HEK293 (cell line): ENCODE results near the gene ARHGAP11A.

Source experiments
- FEZF1 ChIP-seq: fragments of 450-650 bp; formaldehyde crosslinking; IDR thresholded peaks from 2 replicates; pipeline ENCODE4 v1.5.1; 2016; ENCODE audit warnings: missing biosample characterization, missing genetic modification characterization
- PATZ1 ChIP-seq: fragments of 450-650 bp; formaldehyde crosslinking; IDR thresholded peaks from 2 replicates; pipeline ENCODE4 v1.5.1; 2016; ENCODE audit warnings: missing biosample characterization, missing genetic modification characterization
- PRDM4 ChIP-seq: fragments of 450-650 bp; formaldehyde crosslinking; IDR thresholded peaks from 2 replicates; pipeline ENCODE4 v1.5.1; 2017; ENCODE audit warnings: missing biosample characterization, missing genetic modification characterization
- PRDM6 ChIP-seq: fragments of 450-650 bp; formaldehyde crosslinking; IDR thresholded peaks from 2 replicates; pipeline ENCODE4 v1.5.1; 2017; ENCODE audit warnings: missing biosample characterization, missing genetic modification characterization
- ZBTB17 ChIP-seq: fragments of 450-650 bp; formaldehyde crosslinking; IDR thresholded peaks from 2 replicates; pipeline ENCODE4 v1.5.1; 2016; ENCODE audit warnings: missing biosample characterization, missing genetic modification characterization
- ZBTB26 ChIP-seq: fragments of 450-650 bp; formaldehyde crosslinking; optimal IDR thresholded peaks from 2 replicates; pipeline ENCODE3; 2016; ENCODE audit warnings: missing biosample characterization, mild to moderate bottlenecking, missing genetic modification characterization
- ZBTB8A ChIP-seq: fragments of 450-650 bp; formaldehyde crosslinking; IDR thresholded peaks from 2 replicates; pipeline ENCODE4 v1.5.1; 2016; ENCODE audit warnings: missing biosample characterization, missing genetic modification characterization
- ZNF114 ChIP-seq: fragments of 450-650 bp; formaldehyde crosslinking; IDR thresholded peaks from 2 replicates; pipeline ENCODE4 v1.5.0; 2017; ENCODE audit warnings: missing biosample characterization, missing genetic modification characterization
- ZNF133 ChIP-seq: fragments of 450-650 bp; formaldehyde crosslinking; IDR thresholded peaks from 2 replicates; pipeline ENCODE4 v1.5.1; 2016; ENCODE audit warnings: missing biosample characterization, missing genetic modification characterization
- ZNF138 ChIP-seq: fragments of 450-650 bp; formaldehyde crosslinking; IDR thresholded peaks from 2 replicates; pipeline ENCODE4 v1.5.1; 2016; ENCODE audit warnings: missing biosample characterization, missing genetic modification characterization, borderline replicate concordance
- ZNF169 ChIP-seq: fragments of 450-650 bp; formaldehyde crosslinking; IDR thresholded peaks from 2 replicates; pipeline ENCODE4 v1.5.1; 2016; ENCODE audit warnings: missing biosample characterization, missing genetic modification characterization
- ZNF18 ChIP-seq: fragments of 450-650 bp; formaldehyde crosslinking; IDR thresholded peaks from 2 replicates; pipeline ENCODE4 v1.5.1; 2016; ENCODE audit warnings: missing biosample characterization, missing genetic modification characterization
- ZNF2 ChIP-seq: fragments of 450-650 bp; formaldehyde crosslinking; IDR thresholded peaks from 2 replicates; pipeline ENCODE4 v1.5.1; 2016; ENCODE audit warnings: missing biosample characterization, missing genetic modification characterization
- ZNF302 ChIP-seq: fragments of 450-650 bp; formaldehyde crosslinking; IDR thresholded peaks from 2 replicates; pipeline ENCODE4 v1.5.1; 2016; ENCODE audit warnings: missing biosample characterization, missing genetic modification characterization, low read depth
- ZNF335 ChIP-seq: fragments of 450-650 bp; formaldehyde crosslinking; conservative IDR thresholded peaks from 2 replicates; pipeline ENCODE4 v1.5.1; 2016; ENCODE audit warnings: missing biosample characterization, missing genetic modification characterization
- ZNF350 ChIP-seq: fragments of 450-650 bp; formaldehyde crosslinking; IDR thresholded peaks from 2 replicates; pipeline ENCODE4 v1.5.0; 2017; ENCODE audit warnings: missing biosample characterization, mild to moderate bottlenecking, missing genetic modification characterization
- ZNF366 ChIP-seq: fragments of 450-650 bp; formaldehyde crosslinking; conservative IDR thresholded peaks from 2 replicates; pipeline ENCODE4 v1.5.1; 2016; ENCODE audit warnings: missing biosample characterization, missing genetic modification characterization
- ZNF513 ChIP-seq: fragments of 450-650 bp; IDR thresholded peaks from 2 replicates; pipeline ENCODE4 v1.5.1; 2018; ENCODE audit warnings: missing biosample characterization, missing genetic modification characterization
- ZNF514 ChIP-seq: fragments of 450-650 bp; formaldehyde crosslinking; IDR thresholded peaks from 2 replicates; pipeline ENCODE4 v1.5.1; 2016; ENCODE audit warnings: missing biosample characterization, missing genetic modification characterization
- ZNF549 ChIP-seq: fragments of 450-650 bp; IDR thresholded peaks from 2 replicates; pipeline ENCODE4 v1.5.1; 2018; ENCODE audit warnings: missing biosample characterization, missing genetic modification characterization, mild to moderate bottlenecking, inconsistent platforms, moderate library complexity
- ZNF792 ChIP-seq: fragments of 450-650 bp; formaldehyde crosslinking; IDR thresholded peaks from 2 replicates; pipeline ENCODE4 v1.5.1; 2016; ENCODE audit warnings: missing biosample characterization, missing genetic modification characterization
- ZNF830 ChIP-seq: fragments of 450-650 bp; IDR thresholded peaks from 2 replicates; pipeline ENCODE4 v1.5.0; 2018; ENCODE audit warnings: missing biosample characterization, missing genetic modification characterization, low read depth, mild to moderate bottlenecking, moderate library complexity
- ZSCAN16 ChIP-seq: fragments of 450-650 bp; formaldehyde crosslinking; IDR thresholded peaks from 2 replicates; pipeline ENCODE4 v1.5.1; 2016; ENCODE audit warnings: missing biosample characterization, missing genetic modification characterization

ARHGAP11A gene

GRCh38 chr15:32677238-32677750, 62.0 kb downstream of the ARHGAP11A start (continued):
- TF ChIP-seq ZBTB17 (tag by site-specific recombination): peak; percentile 88
- peak; percentile 88 for TF ChIP-seq ZNF18 (tag by site-specific recombination)
- no peak for TF ChIP-seq ZNF2 (tag by site-specific recombination)
- no peak for TF ChIP-seq ZBTB8A (tag by site-specific recombination)
- peak; percentile 62 for TF ChIP-seq FEZF1 (tag by site-specific recombination)
- no peak for TF ChIP-seq ZNF549 (tag by site-specific recombination)
- TF ChIP-seq ZNF792: no peak
- TF ChIP-seq ZNF350 (tag by site-specific recombination): no peak
- TF ChIP-seq ZNF513: no peak
- no peak for TF ChIP-seq ZNF133 (tag by site-specific recombination)
- TF ChIP-seq ZNF114: no peak
- no peak for TF ChIP-seq ZNF302
- no peak for TF ChIP-seq PRDM4
- TF ChIP-seq ZNF514 (tag by site-specific recombination): no peak
- no peak for TF ChIP-seq ZSCAN16
- TF ChIP-seq ZNF169 (tag by site-specific recombination): no peak
- TF ChIP-seq ZNF830 (tag by site-specific recombination): no peak
- TF ChIP-seq PRDM6 (tag by site-specific recombination): peak; percentile 53
- no peak for TF ChIP-seq ZNF138 (tag by site-specific recombination)
- TF ChIP-seq ZBTB26 (tag by site-specific recombination): no peak
- TF ChIP-seq ZNF366 (tag by site-specific recombination): peak; percentile 47; the same call in 1 of the 2 replicates
- TF ChIP-seq PATZ1 (tag by site-specific recombination): peak; percentile 46
- TF ChIP-seq ZNF335 (tag by site-specific recombination): 0 out of 2 replicates have a peak, but pooled peaks have one; percentile 23
- TF ChIP-seq, all 188 proteins: peak for 14
